GM21529 (cell line): Measurements from ENCODE around the gene RIF1.
A peak's percentile ranks its signal among the peaks of the same experiment; 100 is the strongest.
"Not testable (repeated sequence)": the region's sequence is repeated elsewhere in the genome, so short reads cannot be mapped to it uniquely, and the experiment has no call there.

Source experiments
- ATAC-seq: cut with Tn5 transposase; IDR thresholded peaks from one replicate; pipeline ENCODE4 v1.9.1; 2021; ENCODE audit not compliant: unreplicated experiment

Gene RIF1

GRCh38 chr2:151408788-151409600, 708 bp upstream of the RIF1 start:
- ATAC-seq, result no peak

GRCh38 chr2:151410485-151410834, 758 bp downstream of the RIF1 start:
- peak; percentile 36 for ATAC-seq

- ATAC-seq, result no peak
These were observed 7.9 kb downstream of the RIF1 start for GRCh38 chr2:151417650-151418049.

- ATAC-seq, result not testable (repeated sequence)
These were observed 12.0 kb downstream of the RIF1 start for GRCh38 chr2:151421681-151422080.

- ATAC-seq, result peak; percentile 71
These were observed 13.3 kb downstream of the RIF1 start for GRCh38 chr2:151422917-151423439.

- peak; percentile 10 for ATAC-seq
These were observed 14.1 kb downstream of the RIF1 start for GRCh38 chr2:151423760-151424159.

- no peak for ATAC-seq
These were observed 27.9 kb downstream of the RIF1 start for GRCh38 chr2:151437630-151438029.

- no peak for ATAC-seq
These were observed 28.8 kb downstream of the RIF1 start for GRCh38 chr2:151438506-151438905.

GRCh38 chr2:151439127-151439526, 29.4 kb downstream of the RIF1 start:
- ATAC-seq, result no peak

- no peak for ATAC-seq
These were observed 49.7 kb downstream of the RIF1 start for GRCh38 chr2:151459358-151459757.

- no peak for ATAC-seq
These were observed 56.1 kb downstream of the RIF1 start for GRCh38 chr2:151465771-151466170.

GRCh38 chr2:151470556-151470955, 60.9 kb downstream of the RIF1 start:
- ATAC-seq, result no peak

- no peak for ATAC-seq
These were observed 63.3 kb downstream of the RIF1 start for GRCh38 chr2:151472966-151473365.

- no peak for ATAC-seq
These were observed 65.4 kb downstream of the RIF1 start for GRCh38 chr2:151475071-151475470.

GRCh38 chr2:151476287-151476686, 66.6 kb downstream of the RIF1 start:
- ATAC-seq, result no peak

GRCh38 chr2:151478011-151478410, 68.3 kb downstream of the RIF1 start:
- ATAC-seq, result no peak

GRCh38 chr2:151481744-151482143, 72.0 kb downstream of the RIF1 start:
- ATAC-seq, result no peak

GRCh38 chr2:151482171-151482725, 72.5 kb downstream of the RIF1 start:
- no peak for ATAC-seq

- no peak for ATAC-seq
These were observed 73.8 kb downstream of the RIF1 start for GRCh38 chr2:151483546-151483945.

GRCh38 chr2:151484100-151484499, 74.4 kb downstream of the RIF1 start:
- ATAC-seq, result no peak

- no peak for ATAC-seq
These were observed 76.4 kb downstream of the RIF1 start for GRCh38 chr2:151486053-151486452.

GRCh38 chr2:151490276-151490675, 80.6 kb downstream of the RIF1 start:
- ATAC-seq, result no peak

- no peak for ATAC-seq
These were observed 81.8 kb downstream of the RIF1 start for GRCh38 chr2:151491496-151491895.
